Immature natural killer cell (primary cell): ENCODE data around the gene UCK1. TPM values are rescaled to one million over a fixed set of nuclear protein-coding genes. Genes with fewer than 3 reads are reported as not detected.
"Not testable (repeated sequence)": the region's sequence is repeated elsewhere in the genome, so short reads cannot be mapped to it uniquely, and the experiment has no call there.

Experiments used
- DNase-seq, 3 donors: peaks; one replicate each; pipeline ENCODE4 v3.0.0; 2022; ENCODE audit warnings: mixed read lengths in 1 of 3
- H3K27ac Mint-ChIP-seq, 6 donors: one replicate each; pipeline ENCODE4 v1.8.0; 2020; ENCODE audit warnings: mixed read lengths in 6 of 6, mild to moderate bottlenecking in 5 of 6, inconsistent platforms in 4 of 6, moderate library complexity in 3 of 6
- H3K27me3 Mint-ChIP-seq, 3 donors: one replicate each; pipeline ENCODE4 v1.8.0; 2020 to 2021; ENCODE audit warnings: low read depth in 3 of 3, mild to moderate bottlenecking in 3 of 3, mixed read lengths in 3 of 3, moderate library complexity in 3 of 3, inconsistent platforms in 1 of 3
- H3K36me3 Mint-ChIP-seq, 3 donors: one replicate each; pipeline ENCODE4 v1.8.0; 2020; ENCODE audit warnings: mixed read lengths in 3 of 3, inconsistent platforms in 2 of 3, mild to moderate bottlenecking in 2 of 3
- H3K4me1 Mint-ChIP-seq, 2 donors: one replicate each; pipeline ENCODE4 v1.8.0; 2020; ENCODE audit warnings: inconsistent platforms in 2 of 2, mild to moderate bottlenecking in 2 of 2, mixed read lengths in 2 of 2, moderate library complexity in 1 of 2
- H3K4me3 Mint-ChIP-seq, 5 donors: one replicate each; pipeline ENCODE4 v1.8.0; 2020; ENCODE audit warnings: mild to moderate bottlenecking in 5 of 5, mixed read lengths in 5 of 5, inconsistent platforms in 3 of 5, moderate library complexity in 3 of 5
- H3K9me3 Mint-ChIP-seq, 6 donors: one replicate each; pipeline ENCODE4 v1.8.0; 2020; ENCODE audit warnings: mild to moderate bottlenecking in 6 of 6, mixed read lengths in 6 of 6, inconsistent platforms in 4 of 6, moderate library complexity in 3 of 6
- polyA plus RNA-seq, 3 donors: library from polyadenylated mRNA; unstranded; fragments of 300-500 nt; fragmentation: Illumina TruSeq; gene quantifications; one replicate each; pipeline ENCODE4 v1.2.3, GENCODE V29; 2021

Gene UCK1
- polyA plus RNA-seq, 3 donors from 2014 or later: 27.3 to 34.7 (median 33.7) TPM

- Mint-ChIP-seq H3K4me3 (no peak overlapping the region), H3K4me1 (no peaks in the 10 kb centered on the region), H3K27ac (no peak overlapping the region), H3K9me3 (peaks cover 0 to 5% (median 0%) of the 10 kb centered on the region in 6 donors), H3K36me3 (no peaks in the 10 kb centered on the region), H3K27me3 (peaks cover 1 to 9% (median 8%) of the 10 kb centered on the region in 3 donors)
- no peak for DNase-seq
These were observed 31.2 kb upstream of the UCK1 start for GRCh38 chr9:131562032-131562959.

DNA sequence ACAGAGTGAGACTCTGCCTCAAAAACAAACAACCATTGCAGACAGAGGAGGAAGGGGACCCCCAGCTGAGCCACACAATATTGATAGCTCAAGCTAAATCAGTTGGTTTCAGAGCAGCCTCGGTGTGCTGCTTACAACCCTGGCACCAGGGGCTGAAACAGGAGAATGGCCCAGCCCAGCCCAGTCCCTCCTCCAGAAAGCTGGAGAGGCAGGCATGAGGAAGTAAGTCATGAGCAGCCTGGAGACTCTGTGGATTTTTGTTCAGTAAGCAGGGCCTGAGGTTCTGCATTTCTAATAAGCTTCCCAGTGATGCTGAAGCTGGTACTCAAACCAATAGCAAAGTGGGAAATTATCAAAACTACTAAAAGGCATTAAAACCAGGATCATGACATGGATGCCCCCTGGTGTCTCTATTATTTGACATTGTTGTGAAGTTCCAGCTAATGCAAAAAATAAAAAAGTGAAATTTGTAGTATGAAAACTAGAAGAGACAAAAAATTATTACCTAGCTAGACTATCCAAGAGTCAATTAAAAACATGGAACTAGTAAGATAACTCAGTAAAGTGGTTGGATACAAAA lies 28.4 kb upstream of the UCK1 start:
- no peak for DNase-seq
- peaks cover 0 to 4% (median 0%) of the 10 kb centered on the region in 3 donors for H3K36me3 Mint-ChIP-seq
- H3K27ac Mint-ChIP-seq: no peak overlapping the region
- peaks cover 8 to 21% (median 14%) of the 10 kb centered on the region in 3 donors for H3K27me3 Mint-ChIP-seq
- H3K4me3 Mint-ChIP-seq: no peak overlapping the region
- H3K9me3 Mint-ChIP-seq: peaks cover 0 to 5% (median 0%) of the 10 kb centered on the region in 6 donors
- H3K4me1 Mint-ChIP-seq: peaks cover 0 to 3% of the 10 kb centered on the region in 2 donors

GRCh38 chr9:131557855-131558548 lies 26.9 kb upstream of the UCK1 start:
- no peak overlapping the region for H3K27ac Mint-ChIP-seq
- H3K4me1 Mint-ChIP-seq: peaks cover 0 to 3% of the 10 kb centered on the region in 2 donors
- H3K36me3 Mint-ChIP-seq: peaks cover 0 to 4% (median 0%) of the 10 kb centered on the region in 3 donors
- H3K9me3 Mint-ChIP-seq: peaks cover 0 to 5% (median 0%) of the 10 kb centered on the region in 6 donors
- H3K27me3 Mint-ChIP-seq: peaks cover 8 to 21% (median 19%) of the 10 kb centered on the region in 3 donors
- DNase-seq: no peak
- no peak overlapping the region for H3K4me3 Mint-ChIP-seq

DNA sequence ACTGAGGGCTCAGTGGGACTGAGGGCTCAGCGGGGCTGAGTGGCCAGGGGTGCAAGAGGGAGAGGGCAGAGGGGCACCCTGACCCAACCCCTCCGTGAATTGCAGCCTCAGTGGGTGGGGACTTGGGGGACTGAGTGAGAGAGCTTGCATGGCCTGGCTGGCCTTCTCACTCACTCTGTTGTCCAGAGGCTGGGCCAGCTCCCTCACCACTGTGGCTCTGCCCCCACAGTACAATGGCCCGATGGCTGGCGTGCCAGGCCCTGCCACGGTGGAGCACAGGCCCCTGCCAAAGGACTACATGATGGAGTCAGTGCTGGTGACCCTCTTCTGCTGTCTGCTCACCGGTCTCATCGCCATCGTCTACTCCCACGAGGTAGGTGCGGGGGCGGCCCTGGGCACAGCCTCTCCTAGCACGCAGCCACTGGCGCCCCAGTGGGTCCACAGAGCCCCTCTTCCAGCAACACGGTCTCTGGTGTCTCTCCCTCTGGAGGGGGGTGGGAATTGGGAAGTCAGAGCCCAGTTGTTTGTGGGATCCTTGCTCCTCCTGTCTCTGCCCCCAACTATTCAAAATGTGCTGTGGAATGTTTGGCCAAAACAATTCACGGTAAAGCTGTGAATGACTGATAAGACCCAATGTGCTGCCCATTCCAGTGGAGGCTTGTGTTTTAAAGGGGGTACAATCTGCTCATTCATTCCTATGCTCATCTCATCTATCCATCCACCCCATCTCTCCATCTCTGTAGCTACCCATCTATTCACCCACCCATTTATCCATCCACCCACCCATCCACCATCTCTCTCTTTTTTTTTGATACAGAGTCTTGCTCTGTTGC lies 25.0 kb upstream of the UCK1 start:
- Mint-ChIP-seq H3K36me3 (peaks cover 0 to 7% (median 0%) of the 10 kb centered on the region in 3 donors), H3K9me3 (no peaks in the 10 kb centered on the region), H3K27ac (peak overlapping the region in 2 of 6 donors; percentile 31 to 51), H3K4me1 (peaks cover 0 to 3% of the 10 kb centered on the region in 2 donors), H3K4me3 (no peak overlapping the region), H3K27me3 (peaks cover 11 to 27% (median 27%) of the 10 kb centered on the region in 3 donors)
- DNase-seq: no peak

GRCh38 chr9:131554843-131555351 lies 23.8 kb upstream of the UCK1 start:
- Mint-ChIP-seq H3K9me3 (no peaks in the 10 kb centered on the region), H3K27ac (no peak overlapping the region), H3K4me3 (peak overlapping the region in 1 of 5 donors; percentile 18), H3K27me3 (peaks cover 11 to 34% (median 29%) of the 10 kb centered on the region in 3 donors), H3K4me1 (peaks cover 0 to 3% of the 10 kb centered on the region in 2 donors), H3K36me3 (peaks cover 0 to 8% (median 0%) of the 10 kb centered on the region in 3 donors)
- no peak for DNase-seq

DNA sequence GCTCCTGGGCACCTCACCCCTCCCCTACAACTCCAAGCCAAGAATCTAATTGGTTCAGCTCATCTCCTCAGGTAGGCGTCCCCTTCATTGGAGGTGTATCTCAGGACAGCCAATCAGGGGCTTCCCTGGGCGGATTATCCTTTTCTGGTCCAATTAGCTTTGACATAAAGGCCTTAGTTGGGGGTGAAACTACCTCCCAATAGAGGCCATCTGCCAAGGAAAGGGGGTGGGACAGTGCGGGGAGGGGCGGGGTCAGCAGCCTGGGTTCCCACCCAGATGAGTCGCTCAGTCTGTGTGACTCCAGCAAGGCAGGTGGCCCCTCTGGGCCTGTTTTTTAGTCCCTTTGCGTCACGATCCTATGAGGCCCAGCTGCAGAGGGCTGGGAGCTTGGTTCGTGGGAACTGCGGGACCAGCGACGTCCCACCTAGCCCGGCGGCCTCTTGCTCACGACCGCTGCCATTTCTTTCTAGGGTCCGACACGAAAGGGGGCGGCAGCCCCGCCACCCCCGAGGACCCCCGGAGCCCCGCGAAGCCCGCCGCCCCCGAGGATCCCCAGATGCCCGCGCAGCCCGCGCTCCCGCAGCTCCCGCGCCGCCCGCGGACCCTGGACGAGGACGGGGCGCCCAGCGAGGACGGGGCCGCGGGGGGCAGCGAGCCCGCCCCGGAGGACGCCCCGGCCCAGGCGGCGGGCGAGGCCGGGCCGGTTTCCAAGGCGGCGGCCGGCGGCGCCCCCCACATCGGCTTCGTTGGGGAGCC lies 23.2 kb upstream of the UCK1 start:
- Mint-ChIP-seq H3K9me3 (no peaks in the 10 kb centered on the region), H3K4me1 (peaks cover 0 to 3% of the 10 kb centered on the region in 2 donors), H3K36me3 (peaks cover 0 to 8% (median 0%) of the 10 kb centered on the region in 3 donors), H3K27ac (no peak overlapping the region), H3K27me3 (peaks cover 13 to 35% (median 32%) of the 10 kb centered on the region in 3 donors), H3K4me3 (no peak overlapping the region)
- no peak for DNase-seq

GRCh38 chr9:131552030-131552429 lies 21.0 kb upstream of the UCK1 start:
- Mint-ChIP-seq H3K27me3 (peaks cover 24 to 56% (median 48%) of the 10 kb centered on the region in 3 donors), H3K4me3 (no peak overlapping the region), H3K36me3 (peaks cover 0 to 13% (median 0%) of the 10 kb centered on the region in 3 donors)

DNA sequence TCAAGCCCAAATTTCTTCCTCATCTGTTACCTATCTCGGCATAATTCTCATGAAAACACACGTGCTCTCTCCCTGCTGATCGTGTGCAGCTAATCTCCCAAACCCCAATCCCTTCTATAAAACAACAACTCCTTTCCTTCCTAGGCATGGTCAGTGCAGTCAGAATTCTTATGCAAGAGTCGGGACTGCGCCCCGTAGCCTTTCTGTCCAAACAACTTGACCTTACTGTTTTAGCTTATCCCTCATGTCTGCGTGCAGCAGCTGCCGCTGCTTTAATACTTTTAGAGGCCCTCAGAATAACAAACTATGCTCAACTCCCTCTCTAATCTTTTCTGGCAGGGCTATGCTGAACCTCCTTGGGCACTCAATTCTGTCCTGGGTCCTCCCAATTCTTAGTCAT lies 19.4 kb upstream of the UCK1 start:
- H3K27me3 Mint-ChIP-seq: peaks cover 22 to 51% (median 43%) of the 10 kb centered on the region in 3 donors
- H3K4me3 Mint-ChIP-seq, H3K27ac Mint-ChIP-seq, H3K9me3 Mint-ChIP-seq, H3K36me3 Mint-ChIP-seq, DNase-seq: not testable (repeated sequence)
- H3K4me1 Mint-ChIP-seq: peaks cover 0 to 14% of the 10 kb centered on the region in 2 donors

More at GRCh38 chr9:131552030-131552429, 21.0 kb upstream of the UCK1 start:
- Mint-ChIP-seq H3K9me3 (peaks cover 0 to 2% (median 0%) of the 10 kb centered on the region in 6 donors), H3K27ac (no peak overlapping the region), H3K4me1 (peaks cover 0 to 11% of the 10 kb centered on the region in 2 donors)
- no peak for DNase-seq

GRCh38 chr9:131549186-131549585 lies 18.1 kb upstream of the UCK1 start:
- Mint-ChIP-seq H3K27me3 (peaks cover 22 to 49% (median 42%) of the 10 kb centered on the region in 3 donors), H3K4me1 (peaks cover 0 to 12% of the 10 kb centered on the region in 2 donors), H3K4me3 (peak overlapping the region in 1 of 5 donors; percentile 25)
- not testable (repeated sequence) for H3K9me3 Mint-ChIP-seq, H3K36me3 Mint-ChIP-seq, DNase-seq, H3K27ac Mint-ChIP-seq

DNA sequence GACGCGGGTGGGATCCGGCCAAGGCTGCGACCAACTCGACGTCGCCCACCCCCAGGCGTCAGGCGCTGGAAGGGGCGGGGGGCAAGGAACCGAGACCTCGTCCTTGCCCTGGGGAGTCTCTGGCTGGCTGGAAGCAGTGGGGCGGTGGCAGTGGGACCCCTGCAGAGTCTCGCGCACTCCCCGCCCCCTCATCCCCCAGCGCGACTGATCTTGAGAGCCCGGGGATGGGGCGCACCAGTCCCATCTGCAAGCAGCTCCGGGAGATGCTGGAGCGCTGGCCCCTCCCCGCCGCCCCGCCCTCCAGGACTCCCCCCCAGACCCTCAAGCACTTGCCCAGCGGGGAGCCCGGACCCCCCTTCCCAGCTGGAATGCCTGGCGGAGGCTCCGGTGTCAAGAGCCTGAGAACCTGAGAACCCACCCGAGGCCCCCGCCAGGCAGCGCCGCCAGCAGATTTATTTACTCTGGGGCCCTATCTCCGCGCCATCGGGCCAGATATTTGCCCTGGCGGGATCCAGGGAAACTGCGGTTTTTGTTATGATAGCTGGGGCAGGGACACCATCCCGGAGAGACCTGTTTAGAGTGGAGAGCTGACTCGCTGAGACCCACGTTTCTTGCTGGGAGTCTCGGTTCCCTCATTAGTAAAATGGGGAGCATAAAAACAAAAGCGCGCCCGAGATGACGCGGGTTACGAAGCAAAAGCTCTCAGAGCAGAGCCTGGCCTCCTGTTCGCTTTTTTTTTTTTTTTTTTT lies 15.4 kb upstream of the UCK1 start:
- Mint-ChIP-seq H3K27ac (no peak overlapping the region), H3K9me3 (peaks cover 5 to 23% (median 16%) of the 10 kb centered on the region in 6 donors), H3K4me1 (peaks cover 0 to 12% of the 10 kb centered on the region in 2 donors), H3K27me3 (peaks cover 19 to 41% (median 39%) of the 10 kb centered on the region in 3 donors), H3K4me3 (peak overlapping the region; percentile 55 to 68 (median 57)), H3K36me3 (peaks cover 5 to 8% (median 8%) of the 10 kb centered on the region in 3 donors)
- no peak for DNase-seq

- no peak overlapping the region for H3K4me3 Mint-ChIP-seq
These were observed 14.8 kb upstream of the UCK1 start for GRCh38 chr9:131545786-131546335.

More at GRCh38 chr9:131545786-131546335, 14.8 kb upstream of the UCK1 start:
- Mint-ChIP-seq H3K9me3 (peaks cover 5 to 23% (median 16%) of the 10 kb centered on the region in 6 donors), H3K27ac (no peak overlapping the region), H3K36me3 (peaks cover 5 to 8% (median 5%) of the 10 kb centered on the region in 3 donors), H3K27me3 (peaks cover 19 to 39% (median 33%) of the 10 kb centered on the region in 3 donors), H3K4me1 (peaks cover under 1 to 13% of the 10 kb centered on the region in 2 donors)
- DNase-seq: no peak
